GM21576 (cell line): ENCODE measurements around the gene APOF.
"Not testable (repeated sequence)": the region's sequence is repeated elsewhere in the genome, so short reads cannot be mapped to it uniquely, and the experiment has no call there.

ENCODE experiments used
- ATAC-seq: cut with Tn5 transposase; IDR thresholded peaks from one replicate; pipeline ENCODE4 v1.9.1; 2021; ENCODE audit warnings: mild to moderate bottlenecking, moderate library complexity; ENCODE audit not compliant: unreplicated experiment

The APOF gene

GRCh38 chr12:56362130-56363059 lies at the start of gene APOF:
TSS of gene APOF (minus strand) at chr12:56362857. CDS start at chr12:56362745, 112 bp downstream.
- ATAC-seq, result no peak

GRCh38 chr12:56411781-56412639 lies 49.4 kb upstream of the APOF start:
- no peak for ATAC-seq

GRCh38 chr12:56410768-56411167 lies 48.1 kb upstream of the APOF start:
- no peak for ATAC-seq

- ATAC-seq, result no peak
Measured at GRCh38 chr12:56408799-56409417, 46.3 kb upstream of the APOF start.

GRCh38 chr12:56404227-56404626 lies 41.6 kb upstream of the APOF start:
- ATAC-seq, result not testable (repeated sequence)

- ATAC-seq, result not testable (repeated sequence)
Measured at GRCh38 chr12:56401612-56402011, 39.0 kb upstream of the APOF start.

- not testable (repeated sequence) for ATAC-seq
Measured at GRCh38 chr12:56401125-56401524, 38.5 kb upstream of the APOF start.

GRCh38 chr12:56399466-56399865 lies 36.8 kb upstream of the APOF start:
- not testable (repeated sequence) for ATAC-seq

- ATAC-seq, result no peak
Measured at GRCh38 chr12:56398324-56398723, 35.7 kb upstream of the APOF start.

- ATAC-seq, result no peak
Measured at GRCh38 chr12:56392331-56392730, 29.7 kb upstream of the APOF start.

GRCh38 chr12:56391721-56392120 lies 29.1 kb upstream of the APOF start:
- ATAC-seq, result no peak

GRCh38 chr12:56389412-56389811 lies 26.8 kb upstream of the APOF start:
- no peak for ATAC-seq

- no peak for ATAC-seq
Measured at GRCh38 chr12:56387152-56387736, 24.6 kb upstream of the APOF start.

GRCh38 chr12:56385873-56386272 lies 23.2 kb upstream of the APOF start:
- no peak for ATAC-seq

GRCh38 chr12:56382611-56383010 lies 20.0 kb upstream of the APOF start:
- ATAC-seq, result no peak

GRCh38 chr12:56377989-56378316 lies 15.3 kb upstream of the APOF start:
- no peak for ATAC-seq

- ATAC-seq, result no peak
Measured at GRCh38 chr12:56377310-56377988, 14.8 kb upstream of the APOF start.

- peak; percentile 70 for ATAC-seq
Measured at GRCh38 chr12:56375598-56376434, 13.2 kb upstream of the APOF start.
